Skeletal muscle tissue (tissue), 4 donors: ENCODE results near the gene RANBP2. TPM values are rescaled to one million over a fixed set of nuclear protein-coding genes. Genes with fewer than 3 reads are reported as not detected.

ENCODE experiments used
- H3K27ac ChIP-seq: one replicate; pipeline ENCODE4 v1.7.0; 2013; ENCODE audit warnings: mild to moderate bottlenecking, low read depth, low read length, inconsistent platforms
- H3K27me3 ChIP-seq, 3 donors: one replicate each; pipeline ENCODE4 v1.7.0; 2013; ENCODE audit warnings: low read length in 3 of 3; ENCODE audit not compliant: control insufficient read depth in 3 of 3, insufficient read depth in 3 of 3
- H3K36me3 ChIP-seq, 3 donors: one replicate each; pipeline ENCODE4 v1.7.0; 2013; ENCODE audit warnings: low read length in 3 of 3; ENCODE audit not compliant: control insufficient read depth in 3 of 3, insufficient read depth in 3 of 3
- H3K4me1 ChIP-seq, 3 donors: one replicate each; pipeline ENCODE4 v1.7.0; 2013; ENCODE audit warnings: low read length in 3 of 3, mild to moderate bottlenecking in 3 of 3; ENCODE audit not compliant: control insufficient read depth in 3 of 3, insufficient read depth in 3 of 3
- H3K4me3 ChIP-seq, 3 donors: one replicate each; pipeline ENCODE4 v1.7.0; 2013; ENCODE audit warnings: low read length in 3 of 3
- H3K9ac ChIP-seq, 3 donors: one replicate each; pipeline ENCODE4 v1.7.0; 2013; ENCODE audit warnings: low read length in 3 of 3, mild to moderate bottlenecking in 3 of 3, moderate library complexity in 2 of 3, low read depth in 1 of 3
- H3K9me3 ChIP-seq, 3 donors: one replicate each; pipeline ENCODE4 v1.7.0; 2013; ENCODE audit warnings: low read length in 3 of 3; ENCODE audit not compliant: control insufficient read depth in 3 of 3
- total RNA-seq: library from RNA; depleted of rRNA; stranded (reverse); fragments of >200 nt; gene quantifications from one replicate; pipeline ENCODE4 v1.2.3, GENCODE V29; 2014
- donor health status: Osteomylitis.

Gene RANBP2
- total RNA-seq, 1 donor from 2014 or later = 58.5 TPM

DNA sequence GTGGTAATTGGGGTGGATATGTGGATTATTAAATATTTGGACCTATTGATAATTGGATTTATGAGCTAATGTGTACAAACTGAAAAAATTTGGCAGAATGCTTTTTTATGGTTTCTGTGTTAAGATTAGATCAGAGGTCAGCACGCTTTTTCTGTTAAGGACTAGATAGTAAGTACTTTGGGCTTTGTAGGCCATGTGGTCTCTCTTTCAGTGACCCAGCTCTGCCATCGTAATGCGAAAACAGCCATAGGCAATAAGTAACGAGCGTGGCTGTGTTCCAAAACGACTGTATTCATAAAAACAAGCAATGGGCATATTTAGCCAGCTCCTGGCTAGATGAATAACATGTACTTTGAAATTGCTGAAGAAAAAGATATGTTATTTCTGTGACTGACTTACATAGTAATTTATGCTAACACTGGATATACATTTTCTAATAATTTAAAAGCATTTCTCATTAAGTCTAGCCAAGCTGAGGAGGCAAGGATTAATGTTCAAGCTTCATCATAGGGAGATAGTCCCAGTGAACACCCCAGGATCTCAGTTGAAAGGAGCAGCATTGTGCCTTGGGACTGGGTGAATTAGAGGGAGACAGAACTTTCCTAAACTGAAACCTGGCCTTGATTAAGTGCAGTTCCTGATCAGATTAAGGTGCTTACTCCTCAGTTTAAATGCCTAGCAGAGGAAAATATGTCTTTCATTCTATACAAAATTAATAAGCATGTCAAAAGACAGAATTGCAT lies 87.3 kb downstream of the RANBP2 start:
- H3K4me1 ChIP-seq = no peaks in the 10 kb centered on the region
- no peak overlapping the region for H3K4me3 ChIP-seq
- no peak overlapping the region for H3K9ac ChIP-seq
- no peaks in the 10 kb centered on the region for H3K27me3 ChIP-seq
- peaks cover 0 to 4% (median 3%) of the 10 kb centered on the region in 3 donors for H3K36me3 ChIP-seq
- no peak overlapping the region for H3K27ac ChIP-seq
- peaks cover 0 to 5% (median 0%) of the 10 kb centered on the region in 3 donors for H3K9me3 ChIP-seq

DNA sequence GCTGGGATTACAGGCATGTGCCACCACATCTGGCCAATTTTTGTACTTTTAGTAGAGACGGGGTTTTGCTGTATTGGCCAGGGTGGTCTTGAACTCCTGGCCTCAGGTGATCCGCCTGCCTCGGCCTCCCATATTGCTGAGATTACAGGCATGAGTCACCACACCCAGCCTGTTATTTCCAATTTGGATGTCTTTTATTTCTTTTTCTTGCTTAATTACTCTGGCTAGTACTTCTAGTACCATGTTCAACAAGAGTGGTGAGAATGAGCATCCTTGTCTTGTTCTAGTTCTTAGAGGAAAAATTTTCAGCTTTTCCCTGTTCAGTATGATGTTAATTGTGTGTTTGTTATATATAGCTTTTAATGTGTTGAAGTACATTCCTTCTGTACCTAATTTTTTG lies 90.7 kb downstream of the RANBP2 start:
- Histone ChIP-seq H3K4me1 (no peaks in the 10 kb centered on the region), H3K9me3 (peaks cover 0 to 5% (median 0%) of the 10 kb centered on the region in 3 donors), H3K4me3 (no peak overlapping the region), H3K9ac (no peak overlapping the region), H3K36me3 (peaks cover 0 to 6% (median 0%) of the 10 kb centered on the region in 3 donors), H3K27ac (no peak overlapping the region), H3K27me3 (no peaks in the 10 kb centered on the region)

DNA sequence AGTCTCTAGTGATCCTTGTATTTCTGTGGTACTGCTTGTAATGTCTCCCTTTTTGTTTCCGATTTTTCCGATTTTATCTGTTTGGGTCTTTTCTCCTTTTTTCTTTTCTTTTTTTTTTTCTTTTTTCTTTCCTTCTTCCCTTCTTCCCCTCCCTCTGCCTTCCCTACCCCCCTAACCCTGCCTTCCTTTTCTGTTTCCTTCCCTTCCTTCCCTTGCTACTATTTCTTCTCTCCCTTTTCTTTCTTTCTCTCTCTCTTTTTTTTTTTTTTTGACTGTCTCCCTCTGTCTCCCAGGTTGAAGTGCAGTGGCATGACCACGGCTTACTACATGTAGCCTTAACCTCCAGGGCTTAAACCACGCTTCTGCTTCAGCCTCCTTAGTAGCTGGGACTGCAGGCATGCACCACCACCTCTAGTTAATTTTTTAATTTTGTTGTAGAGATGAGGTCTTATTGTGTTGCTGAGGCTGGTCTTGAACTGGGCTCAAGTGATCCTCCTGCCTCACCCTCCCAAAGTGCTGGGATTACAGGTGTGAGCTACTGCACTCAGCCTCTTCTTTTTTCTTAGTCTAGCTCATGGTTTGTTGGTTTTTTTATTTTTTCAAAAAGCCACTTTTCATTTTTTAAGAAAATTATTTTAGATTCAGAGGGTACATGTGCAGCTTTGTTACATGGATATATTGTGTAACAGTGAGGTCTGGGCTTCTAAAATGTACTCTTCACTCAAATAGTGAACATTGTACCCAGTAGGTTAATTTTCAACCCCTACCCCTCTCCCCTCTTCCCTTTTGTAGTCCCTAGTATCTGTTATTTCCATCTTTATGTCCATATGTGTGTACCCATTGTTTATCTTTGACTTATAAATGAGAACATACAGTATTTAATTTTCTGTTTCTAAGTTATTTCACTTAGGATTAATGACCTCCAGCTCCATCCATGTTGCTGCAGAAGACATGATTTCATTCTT lies 92.0 kb downstream of the RANBP2 start:
- Histone ChIP-seq H3K9me3 (peaks cover 0 to 5% (median 0%) of the 10 kb centered on the region in 3 donors), H3K36me3 (peaks cover 2 to 8% (median 3%) of the 10 kb centered on the region in 3 donors), H3K4me1 (no peaks in the 10 kb centered on the region), H3K27me3 (no peaks in the 10 kb centered on the region), H3K27ac (no peak overlapping the region), H3K9ac (no peak overlapping the region), H3K4me3 (no peak overlapping the region)

DNA sequence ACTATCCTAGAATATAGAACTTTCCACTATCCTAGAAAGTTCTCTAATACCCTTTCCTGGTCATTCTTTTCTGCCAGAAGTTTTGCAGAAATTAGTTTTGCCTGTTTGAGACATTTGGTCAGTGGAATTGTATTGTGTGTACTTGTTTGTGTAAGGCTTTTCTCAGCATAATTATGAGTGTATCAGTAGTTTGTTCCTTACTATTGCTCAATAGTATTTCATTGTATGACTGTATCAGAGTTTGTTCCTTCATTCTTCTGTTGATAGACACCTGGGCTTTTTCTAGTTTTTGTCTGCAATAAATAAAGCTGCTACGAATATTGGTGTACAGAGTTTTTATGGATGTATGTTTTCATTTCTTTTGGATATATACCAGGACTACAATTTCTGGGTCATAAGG lies 94.5 kb downstream of the RANBP2 start:
- Histone ChIP-seq H3K36me3 (peaks cover 4 to 10% (median 5%) of the 10 kb centered on the region in 3 donors), H3K27me3 (no peaks in the 10 kb centered on the region), H3K4me1 (no peaks in the 10 kb centered on the region), H3K27ac (no peak overlapping the region), H3K9ac (no peak overlapping the region), H3K9me3 (peaks cover 0 to 5% (median 0%) of the 10 kb centered on the region in 3 donors), H3K4me3 (no peak overlapping the region)

DNA sequence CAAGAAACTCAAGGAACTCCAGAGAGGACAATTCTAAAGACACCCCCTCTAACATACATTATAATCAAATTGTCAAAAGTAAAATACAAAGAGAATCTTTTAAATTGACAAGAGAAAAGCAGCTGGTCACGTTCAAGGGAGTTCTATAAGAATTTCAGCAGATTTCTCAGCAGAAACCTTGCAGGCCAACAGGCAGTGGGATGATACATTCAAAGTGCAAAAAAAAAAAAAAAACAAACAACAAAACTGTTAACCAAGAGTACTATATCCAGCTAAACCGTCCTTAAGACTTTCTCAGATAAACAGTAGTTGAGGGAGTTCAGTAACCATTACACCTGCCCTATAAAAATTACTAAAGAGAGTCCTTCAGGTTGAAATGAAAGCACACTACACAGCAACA lies 101.2 kb downstream of the RANBP2 start:
- no peaks in the 10 kb centered on the region for H3K9me3 ChIP-seq

DNA sequence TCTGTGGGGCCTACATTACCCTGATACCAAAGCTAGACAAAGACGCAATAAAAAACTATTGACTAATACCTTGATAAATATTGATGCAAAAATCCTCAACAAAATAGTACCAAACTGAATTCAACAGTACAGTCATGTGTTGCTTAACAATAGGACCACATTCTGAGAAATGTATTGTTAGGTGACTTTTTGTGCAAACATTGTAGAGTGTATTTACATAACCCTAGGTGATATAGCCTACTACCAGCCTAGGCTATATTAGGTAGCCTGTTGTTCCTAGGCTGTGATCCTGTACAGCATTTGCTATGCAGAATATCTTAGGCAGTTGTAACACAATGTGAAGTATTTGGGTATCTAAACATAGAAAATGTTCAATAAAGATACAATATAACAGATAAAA lies 104.0 kb downstream of the RANBP2 start:
- Histone ChIP-seq H3K27me3 (no peaks in the 10 kb centered on the region), H3K4me3 (no peak overlapping the region), H3K9me3 (no peaks in the 10 kb centered on the region), H3K9ac (no peak overlapping the region), H3K4me1 (no peaks in the 10 kb centered on the region), H3K36me3 (peaks cover 0 to 4% (median 3%) of the 10 kb centered on the region in 3 donors), H3K27ac (no peak overlapping the region)

More for the DNA sequence above, 101.2 kb downstream of the RANBP2 start:
- H3K4me1 ChIP-seq = no peaks in the 10 kb centered on the region
- peaks cover 7 to 8% (median 8%) of the 10 kb centered on the region in 3 donors for H3K36me3 ChIP-seq
- no peak overlapping the region for H3K9ac ChIP-seq
- H3K4me3 ChIP-seq = no peak overlapping the region
- H3K27me3 ChIP-seq = no peaks in the 10 kb centered on the region
- H3K27ac ChIP-seq = no peak overlapping the region

DNA sequence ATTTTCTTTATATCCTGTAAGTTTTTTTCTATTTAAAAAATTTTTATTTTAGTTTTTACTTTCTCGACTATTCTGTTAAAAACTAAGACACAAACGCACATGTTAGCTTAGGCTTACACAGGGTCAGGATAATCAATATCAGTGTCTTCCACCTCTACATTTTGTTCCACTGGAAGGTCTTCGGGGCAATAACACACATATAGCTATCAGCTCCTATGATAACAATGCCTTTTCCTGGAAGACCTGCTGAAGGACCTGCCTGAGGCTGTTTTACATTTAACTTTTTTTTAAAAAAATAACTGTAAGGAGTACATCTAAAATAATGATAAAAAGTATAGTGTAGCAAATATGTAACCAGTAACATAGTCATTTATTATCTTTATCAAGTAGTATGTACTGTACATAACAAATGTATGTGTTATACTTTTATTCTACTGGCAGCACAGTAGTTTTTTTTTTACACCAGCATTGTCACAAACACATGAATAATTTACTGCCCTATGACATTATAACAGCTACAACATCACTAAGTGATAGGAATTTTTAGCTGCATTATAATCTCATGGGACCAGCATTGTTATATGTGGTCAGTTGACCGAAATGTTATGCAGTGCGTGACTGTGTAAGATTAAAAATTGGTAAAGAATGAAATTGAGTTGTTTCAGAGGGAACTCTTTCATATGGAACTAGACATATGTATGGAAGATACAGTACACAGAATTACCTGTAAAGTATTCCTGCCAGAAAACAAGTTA lies 105.2 kb downstream of the RANBP2 start:
- Histone ChIP-seq H3K27me3 (no peaks in the 10 kb centered on the region), H3K9me3 (no peaks in the 10 kb centered on the region), H3K9ac (no peak overlapping the region), H3K4me3 (no peak overlapping the region), H3K27ac (no peak overlapping the region), H3K4me1 (no peaks in the 10 kb centered on the region), H3K36me3 (no peaks in the 10 kb centered on the region)

DNA sequence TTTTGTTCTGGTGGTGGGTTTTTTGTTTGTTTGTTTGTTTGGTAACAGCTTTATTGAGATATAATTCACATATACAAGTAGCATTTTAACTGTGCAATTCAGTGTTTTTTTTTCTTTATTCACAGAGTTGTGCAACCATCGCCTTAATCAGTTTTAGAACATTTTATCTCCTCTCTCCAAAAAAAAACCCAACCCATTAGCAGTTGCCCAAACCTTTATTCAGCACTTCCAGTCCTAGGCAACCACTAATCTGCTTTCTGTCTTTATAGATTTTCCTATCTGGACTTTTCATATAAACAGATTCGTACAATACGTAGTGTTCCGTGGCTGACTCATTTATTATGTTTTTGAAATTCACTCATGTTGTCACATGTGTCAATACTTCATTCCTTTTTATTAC lies 106.0 kb downstream of the RANBP2 start:
- no peak overlapping the region for H3K9ac ChIP-seq

DNA sequence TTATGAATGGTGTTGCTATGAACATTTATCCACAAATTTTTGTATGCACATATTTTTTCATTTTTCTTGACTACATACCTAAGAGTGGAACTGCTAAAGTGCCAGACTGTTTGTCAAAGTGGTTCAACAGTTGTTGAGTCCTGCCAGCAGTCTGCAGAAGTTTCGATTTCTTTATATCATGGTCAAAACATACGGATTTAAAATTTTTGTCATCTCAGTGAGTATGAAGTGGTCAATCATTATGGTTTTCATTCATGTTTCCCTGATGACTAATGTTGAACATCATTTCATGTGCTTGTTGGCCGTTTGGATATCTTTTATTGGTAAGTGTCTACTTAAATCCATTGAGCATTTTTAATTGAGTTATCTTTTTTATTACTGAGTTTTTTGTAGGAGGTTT lies 106.5 kb downstream of the RANBP2 start:
- Histone ChIP-seq H3K27me3 (no peaks in the 10 kb centered on the region), H3K9me3 (no peaks in the 10 kb centered on the region), H3K9ac (no peak overlapping the region), H3K4me1 (no peaks in the 10 kb centered on the region), H3K4me3 (no peak overlapping the region), H3K36me3 (no peaks in the 10 kb centered on the region), H3K27ac (no peak overlapping the region)

More for the DNA sequence above, 106.0 kb downstream of the RANBP2 start:
- Histone ChIP-seq H3K36me3 (no peaks in the 10 kb centered on the region), H3K27ac (no peak overlapping the region), H3K9me3 (no peaks in the 10 kb centered on the region), H3K4me3 (no peak overlapping the region), H3K27me3 (no peaks in the 10 kb centered on the region), H3K4me1 (no peaks in the 10 kb centered on the region)
